Measurements from ENCODE around the gene CHURC1. TPM values are rescaled to one million over a fixed set of nuclear protein-coding genes. Genes with fewer than 3 reads are reported as not detected.

The CHURC1 gene
- total RNA-seq, 1 experiment from 2014 or later = 52.6 TPM

DNA sequence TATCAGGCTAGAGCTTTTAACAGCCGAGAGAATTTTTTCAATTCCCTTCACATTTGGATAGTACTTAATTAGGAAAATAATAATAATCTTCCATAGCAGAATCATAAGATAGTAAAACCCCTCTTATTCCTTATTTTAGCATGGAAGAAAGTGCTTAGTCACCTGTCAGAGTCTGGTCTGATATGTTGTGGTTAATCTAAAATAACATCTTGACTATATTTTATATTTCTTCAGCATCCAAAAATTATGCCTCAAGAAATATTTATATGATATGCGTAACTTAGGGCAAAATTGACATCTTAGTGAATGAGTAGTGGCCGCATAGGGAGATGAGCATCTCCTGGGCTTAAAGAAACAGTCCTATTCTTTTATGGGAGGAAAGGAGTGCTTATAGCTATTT is 12.8 kb downstream of the CHURC1 start:
- TF ChIP-seq, protein P1, sequence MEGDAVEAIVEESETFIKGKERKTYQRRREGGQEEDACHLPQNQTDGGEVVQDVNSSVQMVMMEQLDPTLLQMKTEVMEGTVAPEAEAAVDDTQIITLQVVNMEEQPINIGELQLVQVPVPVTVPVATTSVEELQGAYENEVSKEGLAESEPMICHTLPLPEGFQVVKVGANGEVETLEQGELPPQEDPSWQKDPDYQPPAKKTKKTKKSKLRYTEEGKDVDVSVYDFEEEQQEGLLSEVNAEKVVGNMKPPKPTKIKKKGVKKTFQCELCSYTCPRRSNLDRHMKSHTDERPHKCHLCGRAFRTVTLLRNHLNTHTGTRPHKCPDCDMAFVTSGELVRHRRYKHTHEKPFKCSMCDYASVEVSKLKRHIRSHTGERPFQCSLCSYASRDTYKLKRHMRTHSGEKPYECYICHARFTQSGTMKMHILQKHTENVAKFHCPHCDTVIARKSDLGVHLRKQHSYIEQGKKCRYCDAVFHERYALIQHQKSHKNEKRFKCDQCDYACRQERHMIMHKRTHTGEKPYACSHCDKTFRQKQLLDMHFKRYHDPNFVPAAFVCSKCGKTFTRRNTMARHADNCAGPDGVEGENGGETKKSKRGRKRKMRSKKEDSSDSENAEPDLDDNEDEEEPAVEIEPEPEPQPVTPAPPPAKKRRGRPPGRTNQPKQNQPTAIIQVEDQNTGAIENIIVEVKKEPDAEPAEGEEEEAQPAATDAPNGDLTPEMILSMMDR (IDR thresholded peaks at IDR 0.05; ENCODE audit: insufficient read depth in 1 of 2, low read depth in 1 of 2, low read length in 1 of 2, severe bottlenecking in 1 of 2, unreplicated experiment in 1 of 2) = no peak
- H3K27me3 ChIP-seq (replicated peaks; ENCODE audit: control insufficient read depth, insufficient read depth, low read length) = no peaks in the 10 kb centered on the region
- intact Hi-C loops (cut with micrococcal nuclease; ENCODE audit: unreplicated experiment) = no loop called here
- peaks cover 21% of the 10 kb centered on the region for H3K36me3 Mint-ChIP-seq (ENCODE audit: insufficient read depth, unreplicated experiment)
- H3K27ac Mint-ChIP-seq (ENCODE audit: unreplicated experiment) = no peak overlapping the region
- no peak overlapping the region for H3K4me3 Mint-ChIP-seq (ENCODE audit: unreplicated experiment)
- peaks cover 5% of the 10 kb centered on the region for H3K4me1 ChIP-seq
- H3K9me3 Mint-ChIP-seq (ENCODE audit: unreplicated experiment) = no peaks in the 10 kb centered on the region
- H3K9me3 ChIP-seq = no peaks in the 10 kb centered on the region
- BruUV-seq (replicated peaks) = no TSS peak
- H3K4me3 ChIP-seq (ENCODE audit: low read depth, low read length) = no peak overlapping the region
- peaks cover 2% of the 10 kb centered on the region; the same call in 1 of the 2 replicates for H3K36me3 ChIP-seq (ENCODE audit: control insufficient read depth, insufficient read depth, low read length)
- no peaks in the 10 kb centered on the region for H3K27me3 Mint-ChIP-seq (ENCODE audit: insufficient read depth, unreplicated experiment)
- ChIA-PET CTCF (interaction anchor here (0.8 kb wide), 1 partner anchor 444 kb away, joined by 7 read pairs; no protein-coding TSS in a partner anchor), POLR2A (interaction anchor here (0.5 kb wide), 1 partner anchor 65 kb away, joined by 5 read pairs; no protein-coding TSS in a partner anchor)
- no peak for DNase-seq
- H3K4me1 Mint-ChIP-seq (ENCODE audit: low read depth, unreplicated experiment) = peaks cover 6% of the 10 kb centered on the region

GRCh38 chr14:64928239-64929013 is 14.2 kb downstream of the CHURC1 start:
- intact Hi-C loops (cut with micrococcal nuclease; ENCODE audit: unreplicated experiment) = no loop called here
- no TSS peak for BruUV-seq (replicated peaks)
- Histone ChIP-seq H3K27me3 (replicated peaks; ENCODE audit: control insufficient read depth, insufficient read depth, low read length) (no peaks in the 10 kb centered on the region), H3K4me1 (peaks cover 7% of the 10 kb centered on the region), H3K4me3 (ENCODE audit: low read depth, low read length) (no peak overlapping the region), H3K36me3 (ENCODE audit: control insufficient read depth, insufficient read depth, low read length) (peaks cover 2% of the 10 kb centered on the region), H3K9me3 (no peaks in the 10 kb centered on the region)
- H3K4me1 Mint-ChIP-seq (ENCODE audit: low read depth, unreplicated experiment) = peaks cover 6% of the 10 kb centered on the region
- CTCF ChIA-PET = no interaction called here
- no peaks in the 10 kb centered on the region for H3K9me3 Mint-ChIP-seq (ENCODE audit: unreplicated experiment)
- TF ChIP-seq, protein P1 (IDR thresholded peaks at IDR 0.05; ENCODE audit: insufficient read depth in 1 of 2, low read depth in 1 of 2, low read length in 1 of 2, severe bottlenecking in 1 of 2, unreplicated experiment in 1 of 2) = no peak
- no peak overlapping the region for H3K4me3 Mint-ChIP-seq (ENCODE audit: unreplicated experiment)
- DNase-seq = no peak
- H3K36me3 Mint-ChIP-seq (ENCODE audit: insufficient read depth, unreplicated experiment) = peaks cover 27% of the 10 kb centered on the region
- H3K27ac Mint-ChIP-seq (ENCODE audit: unreplicated experiment) = no peak overlapping the region
- POLR2A ChIA-PET = no interaction called here
- H3K27me3 Mint-ChIP-seq (ENCODE audit: insufficient read depth, unreplicated experiment) = no peaks in the 10 kb centered on the region

DNA sequence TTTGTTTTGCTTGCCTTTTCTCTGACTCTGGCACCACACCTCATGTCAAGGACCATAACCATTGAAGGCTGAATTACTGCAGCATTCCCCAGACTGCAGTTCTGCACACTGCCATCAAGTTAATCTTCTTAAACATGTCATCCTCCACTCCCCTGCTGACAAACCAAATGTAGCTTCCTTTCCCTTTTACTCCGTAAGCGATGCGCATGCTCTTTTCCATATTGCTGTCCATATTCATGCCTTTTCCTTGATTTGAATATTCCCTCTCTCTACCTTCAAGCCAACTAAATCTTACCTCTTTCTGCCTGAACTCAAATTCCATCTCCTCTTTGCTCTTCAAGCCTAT is 14.7 kb downstream of the CHURC1 start:
- peaks cover 7% of the 10 kb centered on the region for H3K4me1 ChIP-seq
- intact Hi-C loops (cut with micrococcal nuclease; ENCODE audit: unreplicated experiment) = no loop called here
- H3K27me3 Mint-ChIP-seq (ENCODE audit: insufficient read depth, unreplicated experiment) = no peaks in the 10 kb centered on the region
- H3K4me1 Mint-ChIP-seq (ENCODE audit: low read depth, unreplicated experiment) = peaks cover 6% of the 10 kb centered on the region
- no peaks in the 10 kb centered on the region for H3K27me3 ChIP-seq (replicated peaks; ENCODE audit: control insufficient read depth, insufficient read depth, low read length)
- no peak overlapping the region for H3K27ac Mint-ChIP-seq (ENCODE audit: unreplicated experiment)
- TF ChIP-seq, protein P1 (IDR thresholded peaks at IDR 0.05; ENCODE audit: insufficient read depth in 1 of 2, low read depth in 1 of 2, low read length in 1 of 2, severe bottlenecking in 1 of 2, unreplicated experiment in 1 of 2) = no peak
- H3K36me3 Mint-ChIP-seq (ENCODE audit: insufficient read depth, unreplicated experiment) = peaks cover 24% of the 10 kb centered on the region
- DNase-seq = no peak
- H3K4me3 Mint-ChIP-seq (ENCODE audit: unreplicated experiment) = no peak overlapping the region
- ChIA-PET POLR2A (no interaction called here), CTCF (no interaction called here)
- BruUV-seq (replicated peaks) = no TSS peak
- H3K9me3 ChIP-seq = no peaks in the 10 kb centered on the region
- no peaks in the 10 kb centered on the region for H3K9me3 Mint-ChIP-seq (ENCODE audit: unreplicated experiment)
- H3K36me3 ChIP-seq (ENCODE audit: control insufficient read depth, insufficient read depth, low read length) = peaks cover 2% of the 10 kb centered on the region
- no peak overlapping the region for H3K4me3 ChIP-seq (ENCODE audit: low read depth, low read length)
